ENCODE measurements around the gene CCDC102A. TPM values are rescaled to one million over a fixed set of nuclear protein-coding genes. Genes with fewer than 3 reads are reported as not detected.
"Not testable (repeated sequence)": the region's sequence is repeated elsewhere in the genome, so short reads cannot be mapped to it uniquely, and the experiment has no call there.

CCDC102A gene
- total RNA-seq, 2 donors from 2014 or later, result 11.2 to 15.1 TPM

GRCh38 chr16:57502048-57502775 lies 34.2 kb downstream of the CCDC102A start:
- no peak for TF ChIP-seq CTCF (IDR thresholded peaks at IDR 0.05)
- H3K36me3 ChIP-seq, result no peaks in the 10 kb centered on the region
- H3K27ac ChIP-seq, result no peak overlapping the region
- DNase-seq (ENCODE audit: low spot score), result no peak
- no peaks in the 10 kb centered on the region for H3K27me3 ChIP-seq
- H3K9me3 ChIP-seq, result no peaks in the 10 kb centered on the region
- no peaks in the 10 kb centered on the region for H3K4me1 ChIP-seq
- H3K4me3 ChIP-seq, result no peak overlapping the region

- H3K27me3 ChIP-seq, result no peaks in the 10 kb centered on the region
- DNase-seq (ENCODE audit: low spot score), result no peak
- H3K4me3 ChIP-seq, result no peak overlapping the region
- H3K27ac ChIP-seq, result no peak overlapping the region
- H3K36me3 ChIP-seq, result no peaks in the 10 kb centered on the region
- TF ChIP-seq CTCF (IDR thresholded peaks at IDR 0.05), result no peak
- no peaks in the 10 kb centered on the region for H3K4me1 ChIP-seq
- H3K9me3 ChIP-seq, result no peaks in the 10 kb centered on the region
These were observed 34.9 kb downstream of the CCDC102A start for GRCh38 chr16:57501492-57501891.

GRCh38 chr16:57500578-57501111 lies 35.7 kb downstream of the CCDC102A start:
- no peak for DNase-seq (ENCODE audit: low spot score)
- no peak overlapping the region for H3K27ac ChIP-seq
- no peaks in the 10 kb centered on the region for H3K9me3 ChIP-seq
- TF ChIP-seq CTCF (IDR thresholded peaks at IDR 0.05), result no peak
- no peak overlapping the region for H3K4me3 ChIP-seq
- no peaks in the 10 kb centered on the region for H3K4me1 ChIP-seq
- no peaks in the 10 kb centered on the region for H3K27me3 ChIP-seq
- no peaks in the 10 kb centered on the region for H3K36me3 ChIP-seq

- DNase-seq (ENCODE audit: low spot score); H3K4me1 ChIP-seq; H3K27ac ChIP-seq; H3K4me3 ChIP-seq; H3K36me3 ChIP-seq; H3K27me3 ChIP-seq; H3K9me3 ChIP-seq: not testable (repeated sequence)
These were observed 36.4 kb downstream of the CCDC102A start for GRCh38 chr16:57499941-57500340.

GRCh38 chr16:57498031-57498430 lies 38.3 kb downstream of the CCDC102A start:
- Histone ChIP-seq H3K4me3 (no peak overlapping the region), H3K9me3 (no peaks in the 10 kb centered on the region), H3K27ac (no peak overlapping the region), H3K36me3 (no peaks in the 10 kb centered on the region), H3K4me1 (no peaks in the 10 kb centered on the region), H3K27me3 (no peaks in the 10 kb centered on the region)
- no peak for DNase-seq (ENCODE audit: low spot score)
- no peak for TF ChIP-seq CTCF (IDR thresholded peaks at IDR 0.05)

GRCh38 chr16:57497121-57497520 lies 39.2 kb downstream of the CCDC102A start:
- DNase-seq (ENCODE audit: low spot score), result no peak
- no peak for TF ChIP-seq CTCF (IDR thresholded peaks at IDR 0.05)
- Histone ChIP-seq H3K4me1 (no peaks in the 10 kb centered on the region), H3K36me3 (no peaks in the 10 kb centered on the region), H3K27me3 (no peaks in the 10 kb centered on the region), H3K27ac (no peak overlapping the region), H3K4me3 (no peak overlapping the region), H3K9me3 (no peaks in the 10 kb centered on the region)
